COLO829 (cell line): ENCODE measurements around the gene DMKN.

Experiments used
- DNase-seq: peaks from one replicate; pipeline ENCODE4 v3.0.0; 2012; ENCODE audit warnings: low spot score

The DMKN gene

GRCh38 chr19:35461060-35461459 lies 52.4 kb downstream of the DMKN start:
- DNase-seq: no peak

- no peak for DNase-seq
Observed at GRCh38 chr19:35460608-35461007, 52.8 kb downstream of the DMKN start.

- DNase-seq: no peak
Observed at GRCh38 chr19:35459414-35460082, 53.9 kb downstream of the DMKN start.

GRCh38 chr19:35458731-35459391 lies 54.6 kb downstream of the DMKN start:
- no peak for DNase-seq

- DNase-seq: no peak
Observed at GRCh38 chr19:35458192-35458591, 55.3 kb downstream of the DMKN start.

GRCh38 chr19:35457173-35457572 lies 56.3 kb downstream of the DMKN start:
- DNase-seq: no peak

- DNase-seq: no peak
Observed at GRCh38 chr19:35455616-35456201, 57.7 kb downstream of the DMKN start.

GRCh38 chr19:35454663-35455062 lies 58.8 kb downstream of the DMKN start:
- no peak for DNase-seq

GRCh38 chr19:35451338-35452096 lies 61.9 kb downstream of the DMKN start:
- DNase-seq: no peak

- peak; percentile 73 for DNase-seq
Observed at GRCh38 chr19:35449359-35450043, 63.9 kb downstream of the DMKN start.

- no peak for DNase-seq
Observed at GRCh38 chr19:35447606-35448469, 65.6 kb downstream of the DMKN start, which contains the start of gene FFAR2. Gene FFAR2 (plus strand): TSS chr19:35448257. CDS start chr19:35449715, 1,458 bp downstream.
